HepG2 (cell line): ENCODE results near the gene CDK14. TPM values are rescaled to one million over a fixed set of nuclear protein-coding genes. Genes with fewer than 3 reads are reported as not detected.

Experiments used
- ATAC-seq: fragments of 200-7000 bp; cut with Tn5 transposase; 3 replicates; pipeline ENCODE4 v1.9.1; 2020; ENCODE audit warnings: mild to moderate bottlenecking, moderate library complexity
- BruUV-seq: library from RNA; stranded (reverse); fragments of 400-500 nt; replicated peaks from 2 replicates; lab custom pipeline; 2021; lab: Mats Ljungman, UMichigan
- CTCF ChIA-PET: fragments of 300-600 bp; formaldehyde crosslinking; extraction: SDS; loops from one replicate; lab custom pipeline; 2021; ENCODE audit warnings: low total read pairs, inconsistent platforms, low intra/inter-chr PET ratio; lab: Yijun Ruan, JAX
- POLR2A ChIA-PET: fragments of 350-600 bp; sonication (Branson Sonifier 250); formaldehyde crosslinking; loops from one replicate; lab custom pipeline; 2020; ENCODE audit warnings: antibody characterized with exemption, inconsistent platforms; lab: Yijun Ruan, JAX
- DNase-seq: peaks from one replicate; pipeline ENCODE4 v3.0.0-alpha.2; 2015; ENCODE audit warnings: low spot score
- FAIRE-seq: peaks from 3 replicates; lab custom pipeline; 2011; peaks lifted over from hg19 to GRCh38; lab: Jason Lieb, UNC
- H2AFZ ChIP-seq: one replicate; pipeline ENCODE4 v1.6.1; 2011; ENCODE audit warnings: low read length, inconsistent platforms
- H3K27ac ChIP-seq: fragments of 300-600 bp; 3 replicates; pipeline ENCODE4 v1.8.0; 2011; ENCODE audit warnings: mixed run types, mild to moderate bottlenecking, mixed read lengths, low read length, inconsistent platforms; ENCODE audit not compliant: insufficient read depth; ENCODE audit errors: extremely low read length
- H3K27me3 ChIP-seq, 2 experiments: fragments of 200-600 bp in 1 of 2; 2 replicates in 1 of 2; 3 replicates in 1 of 2; pipeline versions ENCODE4 v1.6.0 to v1.8.0; 2011; ENCODE audit warnings: low read length in 2 of 2, mild to moderate bottlenecking in 2 of 2, moderate library complexity in 2 of 2, inconsistent platforms in 1 of 2; ENCODE audit not compliant: insufficient read depth in 2 of 2, control insufficient read depth in 1 of 2
- H3K36me3 ChIP-seq, 2 experiments: fragments of 200-600 bp in 1 of 2; replicated peaks in 1 of 2; 2 replicates in 1 of 2; 3 replicates in 1 of 2; pipeline versions ENCODE4 v1.5.1 to v1.8.0; 2011; ENCODE audit warnings: low read length in 2 of 2, inconsistent platforms in 1 of 2; ENCODE audit not compliant: insufficient read depth in 2 of 2, control insufficient read depth in 1 of 2
- H3K4me1 ChIP-seq: 2 replicates; pipeline ENCODE4 v1.5.1; 2012; ENCODE audit warnings: low read length, inconsistent platforms; ENCODE audit not compliant: insufficient read depth
- H3K4me2 ChIP-seq: 2 replicates; pipeline ENCODE4 v1.6.0; 2011; ENCODE audit warnings: low read depth, low read length, inconsistent platforms
- H3K4me3 ChIP-seq, 3 experiments: fragments of 200-600 bp in 1 of 3; sonication (generic), shearing (Covaris generic) in 1 of 3; replicated peaks in 1 of 3; 2 replicates each; pipeline ENCODE4 v1.5.1; 2011 to 2016; ENCODE audit warnings: low read length in 3 of 3, inconsistent platforms in 2 of 3, low read depth in 2 of 3, mild to moderate bottlenecking in 2 of 3, control low read depth in 1 of 3, mixed read lengths in 1 of 3; ENCODE audit not compliant: insufficient read depth in 1 of 3
- H3K79me2 ChIP-seq: one replicate; pipeline ENCODE4 v1.6.1; 2011; ENCODE audit warnings: low read length, inconsistent platforms; ENCODE audit not compliant: insufficient read depth
- H3K9ac ChIP-seq: 2 replicates; pipeline ENCODE4 v1.6.0; 2011; ENCODE audit warnings: mild to moderate bottlenecking, low read depth, low read length, inconsistent platforms; ENCODE audit not compliant: insufficient read depth
- H3K9me3 ChIP-seq: 2 replicates; pipeline ENCODE4 v1.5.1; 2012; ENCODE audit warnings: mild to moderate bottlenecking, low read length
- H4K20me1 ChIP-seq: 2 replicates; pipeline ENCODE4 v1.6.0; 2011; ENCODE audit warnings: inconsistent platforms, mild to moderate bottlenecking, low read length, moderate library complexity; ENCODE audit not compliant: insufficient read depth
- ARNT2 ChIP-seq: sonication (generic); formaldehyde crosslinking; IDR thresholded peaks from 2 replicates; pipeline ENCODE4 v1.8.0; 2022; ENCODE audit warnings: mild to moderate bottlenecking, low read depth, missing genetic modification reagents, moderate library complexity
- EHMT2 ChIP-seq: fragments of 200-600 bp; sonication (generic); IDR thresholded peaks from 2 replicates; pipeline ENCODE4 v1.7.0; 2017; ENCODE audit warnings: antibody characterized with exemption, low read depth, low read length, borderline replicate concordance
- ELF4 ChIP-seq: sonication (generic); formaldehyde crosslinking; IDR thresholded peaks from 2 replicates; pipeline ENCODE4 v1.5.0; 2020; ENCODE audit warnings: missing genetic modification reagents, mild to moderate bottlenecking, moderate library complexity, borderline replicate concordance
- HNRNPL ChIP-seq: fragments of 200-400 bp; formaldehyde crosslinking; IDR thresholded peaks from 2 replicates; pipeline ENCODE4 v1.6.1; 2017; ENCODE audit warnings: mild to moderate bottlenecking, low read depth, low read length
- MBD4 ChIP-seq: IDR thresholded peaks from 2 replicates; pipeline ENCODE4 v1.6.1; 2012; ENCODE audit warnings: low read length, inconsistent platforms, borderline replicate concordance
- MIXL1 ChIP-seq: IDR thresholded peaks from 2 replicates; pipeline ENCODE4 v1.6.1; 2016
- NRL ChIP-seq: sonication (generic); formaldehyde crosslinking; IDR thresholded peaks from 2 replicates; pipeline ENCODE4 v1.5.0; 2020; ENCODE audit warnings: missing genetic modification reagents, mild to moderate bottlenecking, moderate library complexity, borderline replicate concordance
- PTBP1 ChIP-seq: fragments of 200-400 bp; formaldehyde crosslinking; IDR thresholded peaks from 2 replicates; pipeline ENCODE4 v1.6.1; 2018; ENCODE audit warnings: low read length, low read depth; ENCODE audit not compliant: poor library complexity, severe bottlenecking
- RFXANK ChIP-seq: IDR thresholded peaks from 2 replicates; pipeline ENCODE4 v1.6.1; 2016
- SRSF9 ChIP-seq: fragments of 200-400 bp; formaldehyde crosslinking; IDR thresholded peaks from 2 replicates; pipeline ENCODE4 v1.6.1; 2018; ENCODE audit warnings: borderline replicate concordance, mild to moderate bottlenecking, low read depth, low read length; ENCODE audit not compliant: insufficient read depth, poor library complexity, severe bottlenecking
- TAF15 ChIP-seq: fragments of 200-400 bp; formaldehyde crosslinking; IDR thresholded peaks from one replicate; pipeline ENCODE4 v1.6.1; 2018; ENCODE audit warnings: mild to moderate bottlenecking, low read depth, low read length; ENCODE audit not compliant: poor library complexity, severe bottlenecking
- TCF12 ChIP-seq, 2 experiments: fragments of 450-650 bp in 1 of 2; sonication (generic) in 1 of 2; formaldehyde crosslinking in 1 of 2; IDR thresholded peaks; 2 replicates each; pipeline versions ENCODE4 v1.6.1 to v1.8.0; 2017 to 2022; ENCODE audit warnings: antibody characterized with exemption in 1 of 2, mild to moderate bottlenecking in 1 of 2, missing genetic modification reagents in 1 of 2, moderate library complexity in 1 of 2
- U2AF2 ChIP-seq: fragments of 200-400 bp; formaldehyde crosslinking; IDR thresholded peaks from 2 replicates; pipeline ENCODE4 v1.6.1; 2017; ENCODE audit warnings: low read depth, mild to moderate bottlenecking, low read length
- XBP1 ChIP-seq: sonication (generic); formaldehyde crosslinking; IDR thresholded peaks from 2 replicates; pipeline ENCODE4 v1.5.0; 2020; ENCODE audit warnings: missing genetic modification reagents
- ZBTB1 ChIP-seq: sonication (generic); formaldehyde crosslinking; IDR thresholded peaks from 2 replicates; pipeline ENCODE4 v1.4.0; 2020; ENCODE audit warnings: missing genetic modification reagents, borderline replicate concordance
- ZFP36L2 ChIP-seq: sonication (generic); formaldehyde crosslinking; IDR thresholded peaks from 2 replicates; pipeline ENCODE4 v1.4.0; 2020; ENCODE audit warnings: missing genetic modification reagents
- ZKSCAN5 ChIP-seq: sonication (generic); formaldehyde crosslinking; IDR thresholded peaks from 2 replicates; pipeline ENCODE4 v1.5.1; 2020; ENCODE audit warnings: mild to moderate bottlenecking, missing genetic modification reagents
- ZNF282 ChIP-seq: fragments of 450-650 bp; IDR thresholded peaks from 2 replicates; pipeline ENCODE4 v1.6.1; 2018; ENCODE audit not compliant: partially characterized antibody
- ZNF329 ChIP-seq: sonication (generic); formaldehyde crosslinking; IDR thresholded peaks from 2 replicates; pipeline ENCODE4 v1.9.0; 2021; ENCODE audit warnings: low read depth, mild to moderate bottlenecking, missing genetic modification reagents
- ZNF446 ChIP-seq: sonication (generic); formaldehyde crosslinking; IDR thresholded peaks from 2 replicates; pipeline ENCODE4 v1.5.0; 2020; ENCODE audit warnings: mild to moderate bottlenecking, missing genetic modification reagents
- ZNF546 ChIP-seq: sonication (generic); formaldehyde crosslinking; conservative IDR thresholded peaks from 2 replicates; pipeline ENCODE4 v1.8.1; 2023; ENCODE audit warnings: mild to moderate bottlenecking, missing genetic modification reagents
- ZNF549 ChIP-seq: sonication (generic); formaldehyde crosslinking; IDR thresholded peaks from 2 replicates; pipeline ENCODE4 v1.5.0; 2020; ENCODE audit warnings: missing genetic modification reagents
- ZNF782 ChIP-seq: sonication (generic); formaldehyde crosslinking; IDR thresholded peaks from 2 replicates; pipeline ENCODE4 v1.4.0; 2020; ENCODE audit warnings: missing genetic modification reagents, mild to moderate bottlenecking, borderline replicate concordance
- ZNF816 ChIP-seq: sonication (generic); formaldehyde crosslinking; IDR thresholded peaks from 2 replicates; pipeline ENCODE4 v1.8.0; 2022; ENCODE audit warnings: missing genetic modification reagents, mild to moderate bottlenecking, borderline replicate concordance
- ZNF841 ChIP-seq: sonication (generic); formaldehyde crosslinking; IDR thresholded peaks from 2 replicates; pipeline ENCODE4 v1.8.1; 2023; ENCODE audit warnings: missing genetic modification reagents, borderline replicate concordance
- ZNF879 ChIP-seq: sonication (generic); formaldehyde crosslinking; IDR thresholded peaks from 2 replicates; pipeline ENCODE4 v1.8.1; 2023; ENCODE audit warnings: missing genetic modification reagents
- WGBS: methylation state at CpG from one replicate; pipeline ENCODE4 v1.1.6; 2017; ENCODE audit warnings: low lambda C conversion rate; 5-methylcytosine and 5-hydroxymethylcytosine counted together
- in situ Hi-C: cut with HindIII; loops from 2 replicates; pipeline ENCODE4 v1.10.0; 2017; ENCODE audit warnings: low pct_unique_long_range_greater_than_20kb; ENCODE audit not compliant: extremely low pct_ligation_motif_present
- intact Hi-C: fragments of 100-400 bp; cut with micrococcal nuclease; formaldehyde crosslinking; loops from one replicate; pipeline ENCODE4 v1.10.0; 2022; ENCODE audit not compliant: unreplicated experiment
- polyA plus RNA-seq, 8 experiments: library from polyadenylated mRNA; depleted of rRNA in 3 of 8; stranded (reverse) in 7 of 8; unstranded in 1 of 8; fragments of >200 nt; fragmentation: Illumina TruSeq in 4 of 8; extraction: Trizol in 4 of 8; gene quantifications; 2 replicates each; pipeline versions ENCODE4 v1.2.1 to v1.2.3, GENCODE V29; 2011 to 2016; ENCODE audit warnings: low read depth in 4 of 8, missing spikeins in 1 of 8, mixed read lengths in 1 of 8; ENCODE audit not compliant: insufficient read depth in 1 of 8
- total RNA-seq, 5 experiments: library from RNA; depleted of rRNA; stranded (reverse); fragments of >200 nt; fragmentation: Illumina TruSeq; extraction: Trizol; gene quantifications; 2 replicates each; pipeline ENCODE4 v1.2.3, GENCODE V29; 2016; ENCODE audit warnings: low read depth in 1 of 5
- TF ChIP-seq, protein P1 (sequence below): sonication (generic); formaldehyde crosslinking; IDR thresholded peaks from 2 replicates; pipeline ENCODE4 v1.8.0; 2022; ENCODE audit warnings: mild to moderate bottlenecking, missing genetic modification reagents; ENCODE audit not compliant: insufficient replicate concordance
- TF ChIP-seq, protein P2 (sequence below): sonication (generic); formaldehyde crosslinking; IDR thresholded peaks from 2 replicates; pipeline ENCODE4 v1.4.0; 2020; ENCODE audit warnings: missing genetic modification reagents; ENCODE audit errors: not compliant biosample characterization

Gene CDK14
- total and polyA plus RNA-seq, 2 of the 13 experiments (the other 11 are each of a cell fraction or from before 2014, with no cell fraction given) = 0.26 to 0.71 TPM

DNA sequence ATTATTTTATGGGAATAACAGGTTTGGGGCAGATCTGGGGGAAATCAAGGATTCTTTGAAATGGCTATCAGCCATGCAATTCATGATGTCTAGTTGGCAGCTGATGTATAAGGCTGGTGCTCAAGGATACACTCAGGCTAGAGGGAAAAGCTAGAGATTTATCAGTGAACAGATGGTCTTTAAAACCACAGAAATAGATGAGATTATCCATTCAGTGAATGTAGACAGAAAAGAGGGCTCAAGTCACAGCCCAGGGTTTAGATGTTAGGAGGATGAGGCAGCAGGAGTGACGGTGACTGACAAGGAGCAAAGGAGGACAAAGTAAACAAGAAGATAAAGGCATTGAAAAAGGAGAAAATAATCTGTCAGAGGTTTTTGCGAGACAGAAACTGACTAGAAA, 238.7 kb downstream of the CDK14 start:
- intact Hi-C loops (no loop called here), in situ Hi-C loops (no loop called here)

DNA sequence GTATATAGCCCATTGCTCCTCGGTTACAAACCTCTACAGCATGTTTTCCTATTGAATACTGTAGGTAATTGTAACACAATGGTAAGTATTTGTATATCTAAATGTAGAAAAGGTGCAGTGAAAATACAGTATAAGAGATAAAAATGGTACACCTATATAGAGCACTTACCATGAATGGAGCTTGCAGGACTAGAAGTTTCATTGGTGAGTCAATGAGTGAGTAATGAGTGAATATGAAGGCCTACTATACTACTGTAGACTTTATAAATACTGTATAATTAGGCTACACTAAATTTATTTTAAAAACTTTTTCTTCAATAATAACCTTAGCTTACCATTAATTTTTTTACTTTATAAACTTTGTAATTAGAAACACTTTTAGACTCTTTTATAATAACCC, 239.7 kb downstream of the CDK14 start:
- H3K4me1 ChIP-seq = no peaks in the 10 kb centered on the region
- H3K27ac ChIP-seq = no peak overlapping the region
- no peaks in the 10 kb centered on the region for H3K27me3 ChIP-seq
- ChIA-PET CTCF (no interaction called here), POLR2A (no interaction called here)
- no peaks in the 10 kb centered on the region for H4K20me1 ChIP-seq
- WGBS = 0% methylated on average over 1 of the region's 1 CpG
- H3K4me2 ChIP-seq = no peak overlapping the region
- no peak for FAIRE-seq
- TF ChIP-seq ZFP36L2 (CRISPR knock-in tag) (no peak), ELF4 (CRISPR knock-in tag) (no peak), ZNF446 (CRISPR knock-in tag) (no peak), HNRNPL (no peak), SRSF9 (no peak), ZNF549 (CRISPR knock-in tag) (no peak), ARNT2 (CRISPR knock-in tag) (no peak), ZNF329 (CRISPR knock-in tag) (no peak)
- TF ChIP-seq, protein P1, sequence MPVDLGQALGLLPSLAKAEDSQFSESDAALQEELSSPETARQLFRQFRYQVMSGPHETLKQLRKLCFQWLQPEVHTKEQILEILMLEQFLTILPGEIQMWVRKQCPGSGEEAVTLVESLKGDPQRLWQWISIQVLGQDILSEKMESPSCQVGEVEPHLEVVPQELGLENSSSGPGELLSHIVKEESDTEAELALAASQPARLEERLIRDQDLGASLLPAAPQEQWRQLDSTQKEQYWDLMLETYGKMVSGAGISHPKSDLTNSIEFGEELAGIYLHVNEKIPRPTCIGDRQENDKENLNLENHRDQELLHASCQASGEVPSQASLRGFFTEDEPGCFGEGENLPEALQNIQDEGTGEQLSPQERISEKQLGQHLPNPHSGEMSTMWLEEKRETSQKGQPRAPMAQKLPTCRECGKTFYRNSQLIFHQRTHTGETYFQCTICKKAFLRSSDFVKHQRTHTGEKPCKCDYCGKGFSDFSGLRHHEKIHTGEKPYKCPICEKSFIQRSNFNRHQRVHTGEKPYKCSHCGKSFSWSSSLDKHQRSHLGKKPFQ (CRISPR knock-in tag) = no peak
- TF ChIP-seq, protein P2, sequence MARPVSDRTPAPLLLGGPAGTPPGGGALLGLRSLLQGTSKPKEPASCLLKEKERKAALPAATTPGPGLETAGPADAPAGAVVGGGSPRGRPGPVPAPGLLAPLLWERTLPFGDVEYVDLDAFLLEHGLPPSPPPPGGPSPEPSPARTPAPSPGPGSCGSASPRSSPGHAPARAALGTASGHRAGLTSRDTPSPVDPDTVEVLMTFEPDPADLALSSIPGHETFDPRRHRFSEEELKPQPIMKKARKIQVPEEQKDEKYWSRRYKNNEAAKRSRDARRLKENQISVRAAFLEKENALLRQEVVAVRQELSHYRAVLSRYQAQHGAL = no peak
- H2AFZ ChIP-seq = no peak overlapping the region
- peaks cover 7% of the 10 kb centered on the region; the same call in 1 of the 2 replicates for H3K9me3 ChIP-seq
- H3K4me3 ChIP-seq = no peak overlapping the region
- intact Hi-C loops = no loop called here
- H3K79me2 ChIP-seq = no peaks in the 10 kb centered on the region
- in situ Hi-C loops = no loop called here
- DNase-seq = no peak
- no peaks in the 10 kb centered on the region for H3K36me3 ChIP-seq
- BruUV-seq = no TSS peak
- no peak overlapping the region for H3K9ac ChIP-seq
- no peak for ATAC-seq

More for the DNA sequence above, 238.7 kb downstream of the CDK14 start:
- Histone ChIP-seq H3K27ac (no peak overlapping the region), H4K20me1 (no peaks in the 10 kb centered on the region), H3K4me3 (no peak overlapping the region), H3K36me3 (no peaks in the 10 kb centered on the region), H3K9ac (no peak overlapping the region), H2AFZ (no peak overlapping the region), H3K4me2 (no peak overlapping the region), H3K79me2 (no peaks in the 10 kb centered on the region), H3K9me3 (peaks cover 8% of the 10 kb centered on the region; the same call in 1 of the 2 replicates), H3K27me3 (no peaks in the 10 kb centered on the region), H3K4me1 (no peaks in the 10 kb centered on the region)
- TF ChIP-seq RFXANK (CRISPR knock-in tag) (no peak), ZNF841 (CRISPR knock-in tag) (no peak), TAF15 (no peak), ZNF282 (no peak), TCF12 (IDR thresholded peaks at IDR 0.05) (no peak), TCF12 (CRISPR knock-in tag; IDR thresholded peaks at IDR 0.05) (no peak), ZNF816 (no peak), EHMT2 (no peak), ZNF546 (CRISPR knock-in tag) (no peak), ZNF879 (CRISPR knock-in tag) (no peak), MBD4 (no peak), U2AF2 (no peak), MIXL1 (CRISPR knock-in tag) (no peak), ZBTB1 (no peak), XBP1 (no peak), ZKSCAN5 (CRISPR knock-in tag) (no peak), PTBP1 (no peak), ZNF782 (CRISPR knock-in tag) (no peak), NRL (CRISPR knock-in tag) (no peak)
- no peak for ATAC-seq
- ChIA-PET POLR2A (no interaction called here), CTCF (no interaction called here)
- no peak for DNase-seq
- 35% methylated on average over 2 of the region's 2 CpGs for WGBS
- no peak for FAIRE-seq
- BruUV-seq = no TSS peak
